ENCODE results near the gene SCFD2.
A peak's percentile ranks its signal among the peaks of the same experiment; 100 is the strongest.
"Not testable (repeated sequence)": the region's sequence is repeated elsewhere in the genome, so short reads cannot be mapped to it uniquely, and the experiment has no call there.

SCFD2 gene

GRCh38 chr4:53040851-53041250 is 325.0 kb downstream of the SCFD2 start:
- DNase-seq = no peak

- DNase-seq = no peak
Measured at GRCh38 chr4:53040459-53040815, 325.4 kb downstream of the SCFD2 start.

GRCh38 chr4:53039741-53040458 is 326.0 kb downstream of the SCFD2 start:
- peak; percentile 53 for DNase-seq

- no peak for DNase-seq
Measured at GRCh38 chr4:53037892-53038291, 328.0 kb downstream of the SCFD2 start.

GRCh38 chr4:53032908-53033307 is 333.0 kb downstream of the SCFD2 start:
- not testable (repeated sequence) for DNase-seq

- no peak for DNase-seq
Measured at GRCh38 chr4:53026233-53026632, 339.6 kb downstream of the SCFD2 start.

- DNase-seq = no peak
Measured at GRCh38 chr4:53023677-53024299, 342.1 kb downstream of the SCFD2 start.

- no peak for DNase-seq
Measured at GRCh38 chr4:53022513-53023100, 343.3 kb downstream of the SCFD2 start.

GRCh38 chr4:53021754-53022512 is 343.9 kb downstream of the SCFD2 start:
- DNase-seq = no peak

- no peak for DNase-seq
Measured at GRCh38 chr4:53019485-53020382, 346.1 kb downstream of the SCFD2 start.

- no peak for DNase-seq
Measured at GRCh38 chr4:53018471-53018870, 347.4 kb downstream of the SCFD2 start.

- no peak for DNase-seq
Measured at GRCh38 chr4:53016099-53016820, 349.6 kb downstream of the SCFD2 start.

- peak; percentile 66 for DNase-seq
Measured at GRCh38 chr4:53015681-53016080, 350.2 kb downstream of the SCFD2 start.

GRCh38 chr4:53014881-53015280 is 351.0 kb downstream of the SCFD2 start:
- DNase-seq = no peak

GRCh38 chr4:53013873-53014775 is 351.7 kb downstream of the SCFD2 start:
- DNase-seq = no peak

- DNase-seq = peak; percentile 25
Measured at GRCh38 chr4:53012738-53013137, 353.1 kb downstream of the SCFD2 start.

- no peak for DNase-seq
Measured at GRCh38 chr4:53011259-53011905, 354.5 kb downstream of the SCFD2 start.

GRCh38 chr4:53010318-53010717 is 355.5 kb downstream of the SCFD2 start:
- no peak for DNase-seq

- DNase-seq = no peak
Measured at GRCh38 chr4:53009824-53010223, 356.0 kb downstream of the SCFD2 start.

GRCh38 chr4:53007024-53007423 is 358.8 kb downstream of the SCFD2 start:
- no peak for DNase-seq

Measured in hematopoietic multipotent progenitor cell treated with erythropoietin and hydrocortisone succinate and interleukin-3 and kit ligand, for 6 days (in vitro differentiated cells).